HG03520 (cell line): ENCODE results near the gene MAPK10.
"Not testable (repeated sequence)": the region's sequence is repeated elsewhere in the genome, so short reads cannot be mapped to it uniquely, and the experiment has no call there.

Source experiments
- ATAC-seq: cut with Tn5 transposase; IDR thresholded peaks from one replicate; pipeline ENCODE4 v1.9.1; 2021; ENCODE audit warnings: mild to moderate bottlenecking, moderate library complexity; ENCODE audit not compliant: unreplicated experiment

MAPK10 gene

DNA sequence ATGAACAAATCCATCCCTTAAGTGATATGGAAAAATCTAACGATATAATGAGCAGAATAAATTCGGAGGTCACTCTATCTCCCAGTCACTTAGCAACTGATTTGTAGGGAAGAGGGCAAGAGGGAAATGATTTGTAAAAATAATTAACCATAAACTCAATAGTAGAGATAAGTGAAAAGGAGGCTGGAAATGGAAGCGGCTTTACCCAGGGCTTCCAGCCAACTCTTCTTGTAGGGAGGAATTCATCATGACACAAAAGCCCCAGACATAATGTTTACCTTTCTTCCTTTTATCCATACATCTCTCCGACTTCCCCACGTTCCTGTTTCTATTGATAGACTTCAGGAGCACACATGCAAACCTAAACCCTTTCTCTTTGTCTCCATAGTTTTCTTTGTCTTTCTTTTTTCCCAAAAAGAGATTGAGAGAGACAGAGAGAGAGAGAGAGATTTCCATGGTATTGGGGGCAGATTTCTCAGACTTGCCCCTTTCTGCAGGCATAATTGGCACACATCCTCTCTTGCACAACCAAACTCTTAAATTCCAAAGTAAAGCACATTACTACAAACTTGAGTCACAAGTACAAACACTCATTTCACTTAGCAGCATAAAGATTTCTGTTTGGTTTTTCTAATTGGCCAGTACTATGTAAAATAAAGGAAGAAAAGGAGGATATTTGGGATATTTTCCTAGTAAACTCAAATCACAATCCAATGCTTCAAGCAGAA, 140.9 kb downstream of the MAPK10 start:
- ATAC-seq, result no peak

DNA sequence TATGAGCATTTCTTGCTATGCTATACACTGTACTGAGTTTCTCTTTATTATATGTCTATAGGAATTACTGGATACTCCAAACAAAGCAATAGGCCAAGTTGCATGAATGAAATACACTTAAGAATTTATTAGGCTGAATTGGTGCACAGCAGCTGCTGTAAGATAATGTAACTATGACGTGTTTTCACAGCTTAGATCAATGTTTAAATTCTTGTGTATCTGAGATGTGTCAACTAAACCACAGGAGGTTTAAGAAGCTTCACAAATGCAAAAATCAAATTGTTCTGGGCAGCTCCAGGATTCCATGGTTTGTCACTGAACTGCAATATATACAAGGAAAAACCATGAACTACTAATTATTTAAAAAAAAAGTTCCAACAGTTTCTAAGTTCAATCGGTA, 156.7 kb downstream of the MAPK10 start:
- ATAC-seq, result no peak

DNA sequence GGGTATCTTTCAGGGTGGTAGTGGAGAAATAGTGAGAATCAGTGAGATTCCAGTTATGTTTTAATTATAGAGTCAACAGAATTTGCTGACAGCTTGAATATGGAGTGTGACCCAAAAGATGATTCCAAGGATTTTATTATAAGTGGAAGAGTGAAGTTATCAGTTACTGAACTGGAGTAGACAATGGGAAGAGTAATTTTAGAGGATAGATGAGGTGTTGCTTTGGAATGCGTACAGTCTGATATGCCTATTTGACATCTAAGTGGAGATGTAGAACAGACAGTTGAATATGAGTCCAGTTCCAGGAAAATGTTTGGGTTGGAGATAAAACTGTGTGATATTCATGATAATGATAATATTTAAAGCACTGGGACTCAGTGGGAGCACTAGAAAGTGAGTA, 174.2 kb downstream of the MAPK10 start:
- ATAC-seq, result no peak

DNA sequence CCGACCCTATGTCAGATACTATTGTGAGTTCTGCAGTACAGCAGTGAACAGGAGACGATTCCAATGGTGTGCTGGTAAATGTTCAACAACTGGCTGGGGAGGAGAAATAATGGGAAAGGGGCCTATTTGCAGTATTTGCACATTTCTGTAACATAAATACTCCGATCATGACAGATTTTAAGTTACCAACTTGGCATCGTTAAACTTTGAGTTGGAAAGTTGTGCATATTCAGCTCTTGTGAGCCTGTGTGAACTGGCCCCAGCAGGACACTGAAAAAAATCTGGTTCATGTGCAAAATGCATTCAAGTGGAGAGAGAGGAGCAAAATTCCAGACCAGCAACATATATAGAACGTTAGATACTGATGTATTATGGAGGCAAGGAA, 175.0 kb downstream of the MAPK10 start:
- ATAC-seq, result no peak

DNA sequence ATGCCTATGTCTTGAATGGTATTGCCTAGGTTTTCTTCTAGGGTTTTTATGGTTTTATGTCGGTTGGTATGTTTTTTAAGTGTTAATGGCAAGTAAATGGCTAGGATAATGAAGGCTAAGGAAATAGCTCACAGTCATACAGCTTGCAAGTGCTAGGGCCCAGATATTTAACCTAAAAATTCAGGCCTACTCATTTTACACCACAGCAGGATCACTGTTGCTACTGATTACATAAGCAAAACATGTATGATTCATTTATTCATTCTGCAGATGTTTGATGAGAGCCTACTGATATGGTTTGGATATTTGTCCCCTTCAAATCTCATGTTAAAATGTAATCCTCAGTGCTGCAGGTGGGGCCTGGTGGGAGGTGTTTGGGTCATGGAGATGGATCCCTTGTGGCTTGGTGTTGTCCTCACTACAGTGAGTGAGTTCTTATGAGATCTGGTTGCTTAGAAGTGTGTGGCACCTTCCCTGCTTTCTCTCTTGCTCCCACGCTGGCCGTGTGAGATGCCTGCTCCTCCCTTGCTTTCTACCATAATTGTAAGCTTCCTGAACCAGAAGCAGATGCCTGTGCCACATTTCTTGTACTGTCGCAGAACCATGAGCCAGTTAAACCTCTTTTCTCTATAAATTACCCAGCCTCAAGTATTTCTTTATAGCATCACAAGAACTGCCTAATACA, 175.5 kb downstream of the MAPK10 start:
- no peak for ATAC-seq

DNA sequence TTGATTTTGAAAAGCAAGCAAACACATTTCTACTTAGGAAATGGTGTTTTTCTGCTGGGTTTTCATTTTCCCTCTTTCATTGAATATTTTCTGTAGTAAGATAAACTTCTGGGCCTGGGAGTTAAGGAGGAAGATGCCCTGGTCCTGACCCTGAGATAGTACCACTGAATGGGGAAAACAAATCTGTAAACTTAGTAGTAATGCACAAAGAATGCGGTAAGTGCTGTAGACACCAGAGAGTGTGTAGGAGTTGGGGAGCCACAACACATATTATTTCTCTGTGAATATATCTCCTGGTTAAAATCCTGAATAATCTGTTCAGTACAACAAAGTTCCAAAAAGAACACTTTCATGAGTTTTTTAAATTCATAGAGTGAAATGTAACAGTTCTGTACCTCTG, 178.3 kb downstream of the MAPK10 start:
- no peak for ATAC-seq

DNA sequence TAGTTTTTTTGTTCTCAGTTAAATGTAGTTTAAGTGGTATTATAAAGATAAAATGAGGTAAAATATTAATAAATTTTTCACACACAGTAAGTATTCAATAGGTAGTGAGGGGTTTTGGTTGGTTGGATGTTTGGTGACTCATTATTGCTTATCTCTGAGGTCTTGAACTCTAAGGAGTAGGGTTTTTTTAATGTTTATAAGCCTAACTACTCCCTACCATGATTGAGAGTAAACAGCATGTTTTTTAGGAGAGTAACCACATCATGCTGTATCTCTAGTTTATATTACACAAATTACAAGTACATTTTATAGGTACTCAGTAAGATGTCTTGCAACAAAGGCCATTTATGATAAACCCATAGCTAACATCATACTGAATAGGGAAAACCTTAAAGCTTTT, 181.6 kb downstream of the MAPK10 start:
- ATAC-seq, result no peak

DNA sequence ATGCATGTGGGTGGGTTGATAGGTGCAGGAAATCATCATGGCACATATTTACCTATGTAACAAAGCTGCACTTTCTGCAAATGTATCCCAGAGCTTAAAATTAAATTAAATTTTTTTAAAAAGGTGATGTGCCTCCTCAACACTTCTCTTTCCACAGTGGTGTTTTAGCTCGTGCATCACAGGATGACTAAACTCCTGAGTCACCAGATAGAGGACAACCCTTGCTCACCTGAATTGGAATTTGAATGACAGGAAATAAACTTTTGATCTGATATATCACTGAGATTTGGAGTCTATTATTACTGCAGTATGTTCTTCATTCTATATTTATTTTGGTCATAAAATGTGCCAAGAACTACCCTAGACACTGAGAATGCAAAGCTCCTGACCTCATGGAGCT, 185.3 kb downstream of the MAPK10 start:
- ATAC-seq, result no peak

DNA sequence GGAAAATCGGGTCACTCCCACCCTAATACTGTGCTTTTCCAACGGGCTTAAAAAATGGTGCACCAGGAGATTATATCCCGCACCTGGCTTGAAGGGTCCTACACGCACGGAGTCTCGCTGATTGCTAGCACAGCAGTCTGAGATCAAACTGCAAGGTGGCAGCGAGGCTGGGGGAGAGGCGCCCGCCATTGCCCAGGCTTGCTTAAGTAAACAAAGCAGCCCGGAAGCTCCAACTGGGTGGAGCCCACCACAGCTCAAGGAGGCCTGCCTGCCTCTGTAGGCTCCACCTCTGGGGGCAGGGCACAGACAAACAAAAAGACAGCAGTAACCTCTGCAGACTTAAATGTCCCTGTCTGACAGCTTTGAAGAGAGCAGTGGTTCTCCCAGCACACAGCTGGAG, 191.5 kb downstream of the MAPK10 start:
- not testable (repeated sequence) for ATAC-seq

DNA sequence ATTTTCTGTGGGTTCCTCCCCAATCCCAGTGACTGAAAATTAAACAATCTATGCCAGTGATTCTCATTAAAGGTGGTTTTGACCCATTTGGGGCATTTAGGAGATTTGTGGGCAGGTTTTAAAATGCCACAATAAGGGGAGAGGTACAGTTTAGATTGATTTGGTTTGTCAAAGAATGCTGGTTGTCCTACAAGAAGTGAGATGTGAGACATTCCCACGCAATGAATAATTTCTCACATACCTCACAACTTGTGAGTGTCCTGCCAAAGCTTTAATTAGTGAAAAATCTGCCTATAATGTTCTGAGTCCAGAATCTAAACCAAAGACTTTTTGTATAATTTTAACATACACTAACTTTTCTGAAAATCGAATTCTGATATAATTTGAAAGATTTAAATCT, 199.4 kb downstream of the MAPK10 start:
- ATAC-seq, result no peak

DNA sequence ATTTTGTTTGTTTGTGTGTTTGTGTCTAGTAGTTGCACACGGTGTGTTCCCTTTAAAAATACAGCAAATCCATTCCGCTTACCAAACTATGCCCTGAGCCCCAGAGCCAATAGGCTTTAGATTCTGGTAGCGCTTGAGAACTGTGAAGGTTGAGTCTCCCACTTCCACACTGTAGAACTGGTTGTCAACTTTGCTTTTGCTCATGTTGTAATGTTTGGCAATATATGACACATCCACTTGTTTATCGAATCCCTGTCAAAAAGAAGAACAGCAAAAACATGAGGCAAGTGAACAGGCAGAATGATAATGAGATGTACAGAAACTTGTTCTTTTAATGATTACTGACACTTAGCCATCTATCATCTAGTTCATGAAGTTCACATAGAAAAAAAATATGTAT, 200.6 kb downstream of the MAPK10 start:
- no peak for ATAC-seq

DNA sequence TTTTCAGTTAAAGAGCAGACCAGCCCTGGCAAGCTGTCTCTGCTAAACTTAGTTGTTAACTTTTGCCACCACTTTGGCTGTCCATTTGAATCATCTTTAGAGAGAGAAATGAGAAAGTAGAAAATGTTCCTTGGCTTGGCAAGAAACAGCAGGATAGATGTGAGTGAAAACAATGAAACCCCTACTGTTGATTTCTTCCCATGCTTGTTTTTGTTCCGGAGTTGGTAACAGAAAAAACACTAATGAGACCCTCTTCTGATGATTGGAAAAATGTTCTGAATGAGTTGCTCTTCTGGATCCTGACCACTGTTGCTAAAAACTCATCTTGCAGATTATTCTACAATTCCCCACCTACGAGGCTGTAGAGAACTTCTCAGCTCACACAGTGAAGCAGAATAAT, 203.3 kb downstream of the MAPK10 start:
- no peak for ATAC-seq

DNA sequence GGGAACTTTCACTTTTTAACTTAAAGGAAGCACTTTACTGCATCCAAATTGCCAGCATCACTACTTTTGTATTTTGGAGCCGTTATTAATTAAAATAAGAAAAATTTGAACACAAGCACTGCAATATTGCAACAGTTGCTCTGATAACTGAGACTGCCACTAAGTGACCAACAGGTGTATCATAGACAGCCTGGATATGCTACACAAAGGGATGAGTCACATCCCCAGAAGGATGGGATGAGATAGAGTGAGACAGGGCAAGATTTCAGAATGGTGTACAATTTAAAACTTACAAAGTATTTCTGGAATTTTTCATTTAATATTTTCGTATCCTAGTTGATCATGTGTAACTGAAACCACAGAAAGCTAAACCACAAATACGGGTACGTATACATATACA, 204.1 kb downstream of the MAPK10 start:
- no peak for ATAC-seq

DNA sequence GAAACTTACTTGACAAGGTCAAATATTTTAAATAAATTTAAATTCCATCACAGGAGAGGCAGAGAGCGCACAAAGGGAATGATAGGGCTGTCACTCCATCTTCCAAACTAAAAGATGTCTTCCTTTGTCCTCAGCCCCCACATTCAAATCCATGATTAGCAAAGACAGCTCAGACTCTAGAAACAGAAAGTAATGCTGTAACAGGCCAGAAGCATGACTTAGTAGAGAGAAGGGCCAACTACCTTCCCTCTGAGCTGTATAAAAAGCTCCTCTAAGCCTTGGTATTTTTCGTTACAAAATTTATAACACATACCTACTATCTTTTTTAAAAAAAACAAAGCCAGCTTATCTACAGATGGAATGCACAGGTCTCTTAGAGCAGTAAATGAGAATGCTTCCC, 207.4 kb downstream of the MAPK10 start:
- no peak for ATAC-seq

DNA sequence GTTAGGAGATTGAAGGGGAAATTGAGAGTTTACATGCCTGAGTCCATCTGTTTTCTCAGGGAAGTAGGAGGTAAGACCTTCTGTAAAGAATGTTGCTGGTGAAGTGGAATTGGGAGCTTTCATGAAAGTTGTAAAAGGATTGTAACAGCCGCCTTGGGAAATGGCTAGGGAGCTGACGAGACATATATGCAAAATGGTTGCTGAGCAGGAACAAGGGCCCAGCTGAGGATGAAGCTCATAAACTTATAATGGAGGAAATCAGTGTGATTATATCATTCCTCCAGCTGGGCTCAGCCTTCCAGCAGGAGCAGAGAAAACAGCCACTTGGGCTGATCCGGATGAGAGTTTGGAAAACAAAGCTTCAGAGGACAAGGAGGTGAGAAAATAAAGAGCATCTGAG, 208.7 kb downstream of the MAPK10 start:
- no peak for ATAC-seq

DNA sequence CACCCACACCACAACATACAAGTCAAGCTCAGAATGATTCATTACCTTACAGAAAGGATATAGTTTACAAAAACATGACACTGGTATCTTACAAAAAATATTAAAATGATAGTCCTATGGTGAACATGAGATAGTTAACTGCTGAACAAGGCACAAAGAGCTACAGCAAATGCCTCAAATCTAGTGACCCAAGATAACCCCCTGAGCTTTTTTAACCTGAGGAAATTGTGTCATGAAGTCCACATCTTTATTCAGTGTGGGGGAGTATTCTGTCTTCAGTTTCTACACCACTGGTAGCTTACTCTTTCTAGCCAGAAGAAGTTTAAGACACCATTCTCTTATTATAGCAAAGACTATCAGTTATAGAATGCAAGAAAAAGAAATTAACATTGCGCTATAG, 218.7 kb downstream of the MAPK10 start:
- ATAC-seq, result no peak

DNA sequence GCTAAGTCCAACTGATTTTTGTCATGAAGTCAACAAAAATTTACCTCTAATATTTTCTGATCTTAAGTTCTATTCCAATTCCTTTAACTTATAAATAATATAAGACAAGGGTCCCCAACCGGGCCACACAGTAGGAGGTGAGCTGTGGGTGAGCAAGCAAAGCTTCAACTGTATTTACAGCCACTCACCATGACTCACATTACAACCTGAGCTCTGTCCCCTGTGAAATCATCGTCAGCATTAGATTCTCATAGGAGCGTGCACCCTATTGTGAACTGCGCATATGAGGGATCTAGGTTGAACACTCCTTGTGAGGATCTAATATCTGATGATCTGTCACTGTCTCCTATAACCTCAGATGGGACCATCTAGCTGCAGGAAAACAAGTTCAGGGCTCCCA, 227.4 kb downstream of the MAPK10 start:
- no peak for ATAC-seq

DNA sequence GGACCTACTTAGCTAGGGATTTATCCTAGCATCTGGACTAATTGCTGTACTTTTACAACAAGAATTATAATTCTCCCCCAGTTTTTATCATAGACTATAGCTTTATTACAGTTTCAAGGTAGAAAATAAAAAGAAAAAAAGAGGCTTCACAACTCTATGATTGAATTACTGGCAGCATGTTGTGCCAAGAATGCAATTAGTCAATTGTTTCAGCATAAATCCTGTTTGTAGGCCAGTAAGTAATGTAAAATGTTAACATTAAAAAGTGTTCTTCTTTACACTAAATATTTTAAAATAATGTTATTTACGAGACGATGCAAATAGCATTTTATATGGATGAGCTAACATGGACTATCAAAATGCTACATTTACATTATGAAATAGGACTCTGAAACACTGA, 228.4 kb downstream of the MAPK10 start:
- ATAC-seq, result no peak

DNA sequence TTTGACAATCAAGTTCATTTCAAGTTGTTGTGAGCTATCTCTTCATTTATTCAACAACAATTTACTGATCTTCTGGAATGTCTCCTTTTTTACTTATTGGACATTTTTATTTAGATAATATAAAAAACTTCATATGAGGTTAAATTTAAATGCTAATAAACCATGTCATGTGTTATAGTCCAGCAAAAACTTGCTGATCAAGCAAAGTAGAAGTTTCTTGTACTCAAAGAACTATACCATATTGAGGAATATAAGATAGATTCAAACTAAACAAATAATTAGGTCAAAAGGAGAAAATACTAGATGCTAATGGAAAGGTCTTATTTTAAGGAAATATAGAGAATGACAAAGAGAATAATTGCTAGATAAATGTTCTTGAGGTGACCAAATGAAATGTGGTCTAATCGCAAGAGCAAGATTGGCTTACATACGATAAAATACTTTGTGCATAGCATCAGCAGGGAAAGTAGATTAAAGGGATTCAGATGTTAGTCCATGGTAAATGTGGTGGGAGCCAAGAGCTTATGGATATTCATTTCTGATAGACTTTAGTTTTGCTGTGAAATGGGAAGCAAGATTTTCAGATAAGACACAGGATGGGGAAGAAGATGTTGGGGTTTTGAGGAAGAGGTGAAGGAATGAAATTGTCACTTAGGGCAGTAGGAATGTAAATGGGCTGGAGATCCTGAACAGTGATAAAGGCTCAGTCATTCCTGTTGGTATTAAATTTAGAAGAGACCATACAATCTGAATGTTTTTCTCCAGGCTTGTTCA, 229.5 kb downstream of the MAPK10 start:
- ATAC-seq, result no peak

DNA sequence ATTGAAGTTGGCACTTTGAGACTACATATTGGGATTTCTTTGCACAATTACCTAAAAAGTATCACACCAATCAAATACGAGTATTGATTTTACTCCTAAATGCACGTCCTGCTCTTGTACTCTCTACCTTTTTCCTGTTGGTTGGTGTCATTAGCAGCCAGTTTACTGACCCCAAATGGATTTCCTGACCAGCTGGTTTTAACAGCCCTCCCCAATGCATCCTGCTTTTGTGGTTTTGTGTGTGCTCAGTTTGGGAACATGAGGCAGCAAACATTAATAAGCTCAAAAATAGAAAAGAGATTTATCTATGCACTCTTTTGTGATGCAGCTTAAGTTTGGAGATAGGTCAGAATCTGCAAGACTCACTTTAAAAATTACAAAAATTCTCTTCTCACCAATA, 230.3 kb downstream of the MAPK10 start:
- no peak for ATAC-seq

DNA sequence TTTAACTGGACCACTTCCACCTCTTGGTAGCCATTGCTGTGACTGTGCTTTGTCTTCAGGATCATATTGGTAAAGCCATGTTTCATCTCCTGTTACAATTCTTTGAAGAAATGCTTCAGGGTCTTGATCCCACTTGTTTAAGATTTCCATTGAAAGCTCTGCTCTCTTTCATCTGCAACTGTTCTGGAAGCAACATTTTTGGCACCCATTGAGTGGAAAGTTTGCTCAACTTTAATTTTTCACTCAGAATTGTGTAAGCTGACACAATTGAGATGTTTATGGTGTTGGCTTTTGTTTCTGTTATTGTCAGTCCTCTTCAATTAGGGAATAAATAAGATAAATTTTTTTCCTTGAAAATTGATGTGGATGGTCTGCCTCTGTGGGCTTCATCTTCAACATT, 237.4 kb downstream of the MAPK10 start:
- ATAC-seq, result no peak

DNA sequence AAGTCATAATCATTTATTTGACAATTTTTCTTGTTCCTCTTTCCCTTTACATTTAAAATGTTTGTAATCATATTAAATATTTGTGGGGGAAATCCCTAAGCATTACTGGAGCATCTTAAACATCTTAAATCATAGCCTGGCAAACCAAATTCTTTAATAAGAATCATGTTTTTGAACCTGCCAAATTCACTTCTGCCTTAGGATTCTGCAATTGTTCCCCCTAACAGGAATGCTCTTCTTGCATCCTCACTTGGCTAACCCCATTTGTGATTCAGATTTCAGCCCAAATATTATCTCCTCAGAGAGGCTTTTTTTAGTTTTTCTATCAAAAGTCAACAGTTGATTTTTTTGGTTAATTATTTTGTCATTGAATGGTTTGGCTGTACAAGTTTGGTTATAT, 241.1 kb downstream of the MAPK10 start:
- no peak for ATAC-seq
